Upper lobe of right lung (tissue), 1 donor: ENCODE measurements around the gene RASGRF1. TPM values are rescaled to one million over a fixed set of nuclear protein-coding genes. Genes with fewer than 3 reads are reported as not detected.

Source experiments
- ATAC-seq: fragments of 200-7000 bp; cut with Tn5 transposase; one replicate; pipeline ENCODE4 v1.9.1; 2020; ENCODE audit warnings: mild to moderate bottlenecking, moderate library complexity
- DNase-seq: peaks from one replicate; pipeline ENCODE4 v3.0.0-alpha.2; 2020
- H3K27ac ChIP-seq: fragments of 200-600 bp; one replicate; pipeline ENCODE4 v1.8.0; 2022
- H3K27me3 ChIP-seq: fragments of 200-600 bp; one replicate; pipeline ENCODE4 v1.8.0; 2022; ENCODE audit warnings: mild to moderate bottlenecking
- H3K36me3 ChIP-seq: fragments of 200-600 bp; one replicate; pipeline ENCODE4 v1.8.0; 2022
- H3K4me1 ChIP-seq: fragments of 200-600 bp; one replicate; pipeline ENCODE4 v1.8.0; 2022
- H3K4me3 ChIP-seq: fragments of 200-600 bp; one replicate; pipeline ENCODE4 v1.8.0; 2022; ENCODE audit warnings: mild to moderate bottlenecking
- H3K9me3 ChIP-seq: fragments of 200-600 bp; one replicate; pipeline ENCODE4 v1.8.0; 2022
- CTCF ChIP-seq: fragments of 200-600 bp; IDR thresholded peaks from one replicate; pipeline ENCODE4 v1.8.0; 2022; ENCODE audit warnings: antibody characterized with exemption
- intact Hi-C: fragments of 100-400 bp; cut with DNase I; formaldehyde crosslinking; loops from one replicate; pipeline ENCODE4 v1.11.0; 2022
- total RNA-seq: library from RNA; stranded (reverse); fragmentation: NEBNext Ultra II Directional; extraction: Animal tissue kit (Norgen Biotek cat#: 25700); gene quantifications from one replicate; pipeline ENCODE4 v1.2.1, GENCODE V29; 2021
- donor health status: DM: no; HTN: yes; CAD: no; lungs with severe emphysema.

The RASGRF1 gene
- total RNA-seq, 1 donor from 2014 or later: 105 TPM

- H3K27ac ChIP-seq: peak overlapping the region; percentile 80
- H3K27me3 ChIP-seq: no peaks in the 10 kb centered on the region
- no peak for DNase-seq
- H3K36me3 ChIP-seq: no peaks in the 10 kb centered on the region
- H3K4me1 ChIP-seq: peaks cover 29% of the 10 kb centered on the region
- no peak overlapping the region for H3K4me3 ChIP-seq
- intact Hi-C loops: no loop called here
- no peaks in the 10 kb centered on the region for H3K9me3 ChIP-seq
- TF ChIP-seq CTCF: no peak
- peak; percentile 10 for ATAC-seq
These were observed 97.2 kb downstream of the RASGRF1 start for GRCh38 chr15:78993257-78993930.

GRCh38 chr15:78992416-78993256 lies 97.9 kb downstream of the RASGRF1 start:
- Histone ChIP-seq H3K36me3 (no peaks in the 10 kb centered on the region), H3K27me3 (no peaks in the 10 kb centered on the region), H3K27ac (peak overlapping the region; percentile 42), H3K4me3 (no peak overlapping the region), H3K9me3 (no peaks in the 10 kb centered on the region), H3K4me1 (peaks cover 36% of the 10 kb centered on the region)
- DNase-seq (no peak), ATAC-seq (peak; percentile 6)
- intact Hi-C loops: no loop called here
- TF ChIP-seq CTCF: no peak

GRCh38 chr15:78991879-78992278 lies 98.7 kb downstream of the RASGRF1 start:
- TF ChIP-seq CTCF: no peak
- intact Hi-C loops: no loop called here
- DNase-seq (no peak), ATAC-seq (no peak)
- peak overlapping the region; percentile 13 for H3K27ac ChIP-seq
- H3K36me3 ChIP-seq: no peaks in the 10 kb centered on the region
- peaks cover 37% of the 10 kb centered on the region for H3K4me1 ChIP-seq
- H3K4me3 ChIP-seq: no peak overlapping the region
- no peaks in the 10 kb centered on the region for H3K9me3 ChIP-seq
- no peaks in the 10 kb centered on the region for H3K27me3 ChIP-seq

- intact Hi-C loops: no loop called here
- TF ChIP-seq CTCF: no peak
- Histone ChIP-seq H3K27me3 (no peaks in the 10 kb centered on the region), H3K4me1 (peaks cover 37% of the 10 kb centered on the region), H3K27ac (peak overlapping the region; percentile 13), H3K36me3 (no peaks in the 10 kb centered on the region), H3K9me3 (no peaks in the 10 kb centered on the region), H3K4me3 (no peak overlapping the region)
- DNase-seq (no peak), ATAC-seq (no peak)
These were observed 99.1 kb downstream of the RASGRF1 start for GRCh38 chr15:78991476-78991875.

GRCh38 chr15:78990278-78990677 lies 100.3 kb downstream of the RASGRF1 start:
- no peak for TF ChIP-seq CTCF
- Histone ChIP-seq H3K4me3 (no peak overlapping the region), H3K9me3 (no peaks in the 10 kb centered on the region), H3K27me3 (no peaks in the 10 kb centered on the region), H3K4me1 (peaks cover 37% of the 10 kb centered on the region), H3K36me3 (no peaks in the 10 kb centered on the region), H3K27ac (peak overlapping the region; percentile 63)
- DNase-seq (no peak), ATAC-seq (no peak)
- intact Hi-C loops: no loop called here
